ENCODE data around the gene CTBP2. TPM values are rescaled to one million over a fixed set of nuclear protein-coding genes. Genes with fewer than 3 reads are reported as not detected.
A peak's percentile ranks its signal among the peaks of the same experiment; 100 is the strongest.

Gene CTBP2
- total RNA-seq, 1 experiment from 2014 or later: 212 TPM

DNA sequence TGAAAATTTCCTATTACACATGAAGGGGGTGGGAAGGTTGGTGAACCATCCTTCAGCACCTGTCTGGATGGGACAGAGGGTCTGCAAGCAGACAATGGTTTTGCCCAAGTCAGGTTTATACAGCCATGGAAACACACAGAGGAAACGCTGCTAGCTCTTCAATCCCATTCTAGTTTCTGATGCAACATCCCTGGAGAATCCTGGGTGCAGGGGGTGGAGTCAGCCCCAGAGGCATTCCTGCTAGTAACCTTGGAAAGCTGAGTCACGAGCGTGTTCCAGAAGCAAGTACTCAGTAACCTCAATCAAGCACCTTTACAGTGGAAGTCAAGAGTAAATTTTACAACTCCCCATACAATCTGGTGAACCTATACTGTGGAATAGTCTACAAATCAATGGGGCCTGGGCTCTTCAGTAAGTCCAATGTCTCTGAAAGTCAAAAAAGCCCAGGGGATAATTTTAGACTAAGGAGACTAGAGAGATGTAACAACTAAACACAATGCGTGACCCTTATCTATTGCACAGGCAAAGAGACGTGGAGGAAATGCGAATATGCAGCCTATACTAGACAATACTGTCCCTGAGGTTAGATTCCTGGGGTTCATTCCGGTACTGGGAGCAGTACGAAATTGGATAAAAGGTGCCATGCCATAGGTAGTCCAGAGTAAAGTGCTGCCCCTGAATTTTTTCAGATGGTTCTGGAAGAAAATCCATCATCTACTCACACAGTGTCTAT is 123.1 kb downstream of the CTBP2 start:
- peak overlapping the region; percentile 76 to 96 (median 94); a peak in 5 of 7 replicates for H3K27ac Mint-ChIP-seq
- Histone ChIP-seq H3K56ac (ENCODE audit: insufficient read length, low read depth, low read length) (no peak overlapping the region), H3K18ac (ENCODE audit: insufficient read length, low read depth, low read length) (no peak overlapping the region), H4K8ac (replicated peaks; ENCODE audit: insufficient read length, low read depth, low read length) (no peak overlapping the region), H3K4ac (ENCODE audit: low read depth, low read length) (no peak overlapping the region), H3K23me2 (ENCODE audit: insufficient read length, low read depth, low read length, poor library complexity, severe bottlenecking) (no peaks in the 10 kb centered on the region), H3K9me3 (ENCODE audit: control insufficient read depth, low read depth, low read length) (no peaks in the 10 kb centered on the region), H2BK15ac (ENCODE audit: low read depth, low read length) (no peak overlapping the region), H3K79me1 (ENCODE audit: insufficient read depth, low read depth, low read length, poor library complexity, severe bottlenecking) (peaks cover 13% of the 10 kb centered on the region), H2AK5ac (ENCODE audit: insufficient read length, low read length) (no peak overlapping the region), H4K91ac (ENCODE audit: insufficient read length, low read depth, low read length) (no peak overlapping the region), H3K4me1 (ENCODE audit: insufficient read depth, low read length) (peaks cover 16% of the 10 kb centered on the region), H3K27ac (ENCODE audit: insufficient read length, low read depth, low read length) (peak overlapping the region; percentile 5), H2BK20ac (ENCODE audit: low read depth, low read length, poor library complexity, severe bottlenecking) (no peak overlapping the region), H4K20me1 (ENCODE audit: control insufficient read depth, insufficient read depth, insufficient read length) (peaks cover 2% of the 10 kb centered on the region), H3K4me2 (ENCODE audit: insufficient read depth, insufficient read length, low read length) (no peak overlapping the region), H4K5ac (ENCODE audit: insufficient read length, low read depth, low read length) (no peak overlapping the region), H3K27me3 (ENCODE audit: insufficient read depth, low read length) (no peaks in the 10 kb centered on the region), H3K9ac (ENCODE audit: extremely low read depth, insufficient read length, low read length) (no peak overlapping the region), H2AFZ (ENCODE audit: low read length) (no peak overlapping the region), H3K23ac (ENCODE audit: insufficient read length, low read depth, low read length) (no peak overlapping the region), H2BK5ac (ENCODE audit: insufficient read length, low read length) (no peak overlapping the region), H3T11ph (ENCODE audit: low read length) (no peak overlapping the region), H3K79me2 (ENCODE audit: insufficient read depth, low read length) (peaks cover 47% of the 10 kb centered on the region; the same call in 1 of the 2 replicates), H2BK120ac (ENCODE audit: low read depth, low read length, poor library complexity, severe bottlenecking) (no peak overlapping the region), H3K14ac (ENCODE audit: insufficient read depth, low read length) (no peak overlapping the region), H2BK12ac (ENCODE audit: insufficient read length, low read depth, low read length) (no peak overlapping the region)
- WGBS (ENCODE audit: extremely low coverage, insufficient read length, low lambda C conversion rate): no CpG with 5 or more reads among the region's 8 CpGs
- TF ChIP-seq, protein P1, sequence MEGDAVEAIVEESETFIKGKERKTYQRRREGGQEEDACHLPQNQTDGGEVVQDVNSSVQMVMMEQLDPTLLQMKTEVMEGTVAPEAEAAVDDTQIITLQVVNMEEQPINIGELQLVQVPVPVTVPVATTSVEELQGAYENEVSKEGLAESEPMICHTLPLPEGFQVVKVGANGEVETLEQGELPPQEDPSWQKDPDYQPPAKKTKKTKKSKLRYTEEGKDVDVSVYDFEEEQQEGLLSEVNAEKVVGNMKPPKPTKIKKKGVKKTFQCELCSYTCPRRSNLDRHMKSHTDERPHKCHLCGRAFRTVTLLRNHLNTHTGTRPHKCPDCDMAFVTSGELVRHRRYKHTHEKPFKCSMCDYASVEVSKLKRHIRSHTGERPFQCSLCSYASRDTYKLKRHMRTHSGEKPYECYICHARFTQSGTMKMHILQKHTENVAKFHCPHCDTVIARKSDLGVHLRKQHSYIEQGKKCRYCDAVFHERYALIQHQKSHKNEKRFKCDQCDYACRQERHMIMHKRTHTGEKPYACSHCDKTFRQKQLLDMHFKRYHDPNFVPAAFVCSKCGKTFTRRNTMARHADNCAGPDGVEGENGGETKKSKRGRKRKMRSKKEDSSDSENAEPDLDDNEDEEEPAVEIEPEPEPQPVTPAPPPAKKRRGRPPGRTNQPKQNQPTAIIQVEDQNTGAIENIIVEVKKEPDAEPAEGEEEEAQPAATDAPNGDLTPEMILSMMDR (conservative IDR thresholded peaks at IDR 0.05): no peak
- no peaks in the 10 kb centered on the region; the same call in 1 of the 2 replicates for H3K27me3 Mint-ChIP-seq (ENCODE audit: low read depth)
- H3K4me3 Mint-ChIP-seq: no peak overlapping the region
- H3K36me3 Mint-ChIP-seq (ENCODE audit: insufficient read depth in 1 of 3, low read depth in 3 of 3): peaks cover 28 to 67% (median 66%) of the 10 kb centered on the region in 3 experiments; a peak in 6 of 7 replicates
- no peaks in the 10 kb centered on the region for H3K9me3 Mint-ChIP-seq
- H3K4me1 Mint-ChIP-seq: peaks cover 66 to 84% of the 10 kb centered on the region in 2 experiments
- DNase-seq: no peak
